Activated T-helper 17 cell treated with anti-CD3 and anti-CD28 coated beads, Interleukin-2, amount 50 U/mL, for 72 hours (primary cell): ENCODE data around the gene SLC22A17. TPM values are rescaled to one million over a fixed set of nuclear protein-coding genes. Genes with fewer than 3 reads are reported as not detected.

ENCODE experiments used
- ATAC-seq: fragments of 150-1000 bp; cut with Tn5 transposase; replicated peaks from 2 replicates; pipeline ENCODE4 v1.10.0; 2021; ENCODE audit warnings: mild to moderate bottlenecking, moderate library complexity
- H3K27ac Mint-ChIP-seq: one replicate; pipeline ENCODE4 v1.8.0; 2022; ENCODE audit warnings: mixed read lengths
- H3K27me3 Mint-ChIP-seq: one replicate; pipeline ENCODE4 v1.8.0; 2022; ENCODE audit warnings: mixed read lengths
- H3K36me3 Mint-ChIP-seq: one replicate; pipeline ENCODE4 v1.8.0; 2022; ENCODE audit warnings: low read depth, mild to moderate bottlenecking, mixed read lengths
- H3K4me1 Mint-ChIP-seq: one replicate; pipeline ENCODE4 v1.8.0; 2022; ENCODE audit warnings: mixed read lengths
- H3K4me3 Mint-ChIP-seq: one replicate; pipeline ENCODE4 v1.8.0; 2022; ENCODE audit warnings: mild to moderate bottlenecking, mixed read lengths
- H3K9me3 Mint-ChIP-seq: one replicate; pipeline ENCODE4 v1.8.0; 2022; ENCODE audit warnings: mixed read lengths
- total RNA-seq, 2 donors: library from RNA; stranded (reverse); gene quantifications; one replicate each; pipeline ENCODE4 v1.2.3, GENCODE V29; 2022

Gene SLC22A17
- total RNA-seq, 2 donors from 2014 or later = 2.2 to 3.0 TPM

DNA sequence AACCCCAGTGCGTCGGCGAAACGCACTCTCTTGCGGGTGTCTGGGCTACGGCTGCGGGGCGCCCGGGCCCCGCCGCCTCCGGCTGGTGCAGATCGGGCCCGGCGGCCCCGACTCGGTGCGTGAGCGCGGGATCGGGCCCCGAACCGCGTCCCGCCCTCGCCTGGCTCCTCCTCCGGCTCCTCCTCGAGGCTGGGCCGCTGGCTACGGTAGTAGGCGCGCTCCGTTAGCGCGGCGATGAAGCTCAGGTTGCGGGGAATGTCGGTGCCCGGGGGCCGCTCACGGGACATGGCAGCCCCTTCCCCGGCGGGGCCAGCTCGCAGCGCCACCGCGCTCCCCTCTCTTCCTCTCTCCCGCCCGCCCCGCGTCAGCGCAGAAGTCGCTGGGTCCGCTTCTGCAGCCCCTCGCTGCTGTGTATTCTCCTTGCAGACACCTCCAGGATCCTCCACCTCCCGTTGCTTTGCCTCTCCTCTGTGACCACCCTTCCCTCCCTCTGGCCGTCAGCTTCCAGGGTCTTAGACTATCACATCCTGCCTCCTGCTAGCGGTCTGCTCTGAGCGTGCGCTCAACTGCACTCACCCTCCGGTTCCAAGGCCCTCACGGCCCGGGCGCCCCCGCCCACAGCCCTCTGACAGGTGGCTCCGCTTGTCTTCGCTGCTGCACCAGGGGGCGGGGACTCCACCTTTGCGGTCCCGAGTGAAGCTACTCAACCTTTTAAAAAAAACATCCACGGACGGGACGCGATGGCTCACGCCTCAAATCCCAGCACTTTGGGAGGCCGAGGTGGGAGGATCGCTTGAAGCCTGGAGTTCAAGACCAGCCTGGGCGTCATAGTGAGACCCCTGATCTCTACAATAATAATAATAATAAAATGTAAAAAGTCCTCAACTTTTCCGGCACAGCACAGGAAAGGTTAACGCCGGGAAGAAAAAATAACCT, 50.1 kb downstream of the SLC22A17 start, which contains the start of gene PPP1R3E:
TSS of gene PPP1R3E (minus strand) at position 570 of the 936 bp plus-strand sequence. CDS start at position 287, 283 bp downstream.
- Mint-ChIP-seq H3K27ac (peak within 1 kb of the TSS; percentile 96), H3K36me3 (peaks cover 49% of the 10 kb centered on the region), H3K9me3 (no peaks in the 10 kb centered on the region), H3K27me3 (peaks cover 12% of the 10 kb centered on the region), H3K4me3 (peak within 1 kb of the TSS; percentile 96), H3K4me1 (peaks cover 10% of the 10 kb centered on the region)
- peak; percentile 57 for ATAC-seq

GRCh38 chr14:23301969-23302289, 50.8 kb downstream of the SLC22A17 start:
- H3K4me3 Mint-ChIP-seq = peak overlapping the region; percentile 96
- no peaks in the 10 kb centered on the region for H3K9me3 Mint-ChIP-seq
- peaks cover 10% of the 10 kb centered on the region for H3K4me1 Mint-ChIP-seq
- peaks cover 6% of the 10 kb centered on the region for H3K27me3 Mint-ChIP-seq
- ATAC-seq = peak; percentile 15
- peak overlapping the region; percentile 93 for H3K27ac Mint-ChIP-seq
- peaks cover 55% of the 10 kb centered on the region for H3K36me3 Mint-ChIP-seq

GRCh38 chr14:23301288-23301968, 51.3 kb downstream of the SLC22A17 start:
- Mint-ChIP-seq H3K4me3 (peak overlapping the region; percentile 96), H3K27me3 (peaks cover 6% of the 10 kb centered on the region), H3K27ac (peak overlapping the region; percentile 93), H3K9me3 (no peaks in the 10 kb centered on the region), H3K36me3 (peaks cover 60% of the 10 kb centered on the region), H3K4me1 (peaks cover 10% of the 10 kb centered on the region)
- peak; percentile 81 for ATAC-seq

GRCh38 chr14:23300687-23301223, 51.9 kb downstream of the SLC22A17 start:
- Mint-ChIP-seq H3K27ac (peak overlapping the region; percentile 93), H3K4me1 (peaks cover 10% of the 10 kb centered on the region), H3K27me3 (peaks cover under 1% of the 10 kb centered on the region), H3K36me3 (peaks cover 66% of the 10 kb centered on the region), H3K9me3 (no peaks in the 10 kb centered on the region), H3K4me3 (peak overlapping the region; percentile 96)
- no peak for ATAC-seq

GRCh38 chr14:23299986-23300686, 52.6 kb downstream of the SLC22A17 start:
- no peaks in the 10 kb centered on the region for H3K9me3 Mint-ChIP-seq
- peaks cover 10% of the 10 kb centered on the region for H3K4me1 Mint-ChIP-seq
- no peak for ATAC-seq
- peak overlapping the region; percentile 93 for H3K27ac Mint-ChIP-seq
- no peaks in the 10 kb centered on the region for H3K27me3 Mint-ChIP-seq
- peaks cover 72% of the 10 kb centered on the region for H3K36me3 Mint-ChIP-seq
- peak overlapping the region; percentile 96 for H3K4me3 Mint-ChIP-seq

DNA sequence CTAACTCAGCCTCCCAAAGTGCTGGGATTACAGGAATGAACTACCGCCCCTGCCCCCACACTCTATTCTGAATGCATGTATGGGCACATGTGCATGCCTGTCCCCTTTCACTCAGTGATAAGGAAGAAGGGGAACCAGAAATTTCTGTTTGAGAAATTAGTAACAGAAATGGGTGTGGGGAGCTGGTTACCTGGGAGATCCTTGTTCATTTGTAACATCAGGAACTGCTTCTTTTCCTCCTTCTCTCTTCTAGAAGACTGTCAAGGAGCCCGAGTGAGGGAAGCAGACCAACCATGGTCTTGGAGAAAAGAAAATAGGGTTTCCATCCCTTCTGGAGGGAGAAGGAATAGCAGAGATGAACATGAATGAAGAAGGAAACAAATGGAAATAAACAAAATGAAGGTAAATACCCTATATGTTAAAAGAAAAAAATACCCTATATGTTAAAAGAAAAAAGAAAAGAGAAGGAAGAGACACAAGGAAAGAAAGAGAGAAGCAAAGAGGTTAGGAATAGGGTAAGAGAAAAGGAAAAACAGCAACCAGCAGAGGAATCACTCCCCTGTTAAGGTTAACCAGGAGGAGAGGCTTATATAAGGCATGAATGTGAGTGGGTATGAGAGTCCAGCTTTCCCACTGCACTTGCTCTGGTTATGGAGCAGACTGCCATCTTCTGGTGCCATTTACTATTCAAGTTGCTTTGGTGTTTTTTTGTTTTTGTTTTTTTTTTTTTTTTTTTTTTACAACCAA, 53.3 kb downstream of the SLC22A17 start:
- ATAC-seq = no peak
- Mint-ChIP-seq H3K4me1 (peaks cover 10% of the 10 kb centered on the region), H3K27ac (peak overlapping the region; percentile 76), H3K4me3 (peak overlapping the region; percentile 96), H3K36me3 (peaks cover 74% of the 10 kb centered on the region), H3K27me3 (no peaks in the 10 kb centered on the region), H3K9me3 (no peaks in the 10 kb centered on the region)

GRCh38 chr14:23297611-23298277, 54.9 kb downstream of the SLC22A17 start:
- H3K36me3 Mint-ChIP-seq = peaks cover 71% of the 10 kb centered on the region
- no peak for ATAC-seq
- H3K27me3 Mint-ChIP-seq = no peaks in the 10 kb centered on the region
- no peak overlapping the region for H3K4me3 Mint-ChIP-seq
- no peaks in the 10 kb centered on the region for H3K9me3 Mint-ChIP-seq
- no peak overlapping the region for H3K27ac Mint-ChIP-seq
- H3K4me1 Mint-ChIP-seq = peaks cover 5% of the 10 kb centered on the region

GRCh38 chr14:23297096-23297495, 55.6 kb downstream of the SLC22A17 start:
- no peaks in the 10 kb centered on the region for H3K9me3 Mint-ChIP-seq
- ATAC-seq = no peak
- H3K27ac Mint-ChIP-seq = peak overlapping the region; percentile 38
- H3K4me1 Mint-ChIP-seq = peaks cover 5% of the 10 kb centered on the region
- no peak overlapping the region for H3K4me3 Mint-ChIP-seq
- no peaks in the 10 kb centered on the region for H3K27me3 Mint-ChIP-seq
- H3K36me3 Mint-ChIP-seq = peaks cover 67% of the 10 kb centered on the region

Other genes with a start within 250 kb of the SLC22A17 start
- gene CIROP, start 247.9 kb downstream of the SLC22A17 start, total RNA-seq = not detected
- not detected for gene CEBPE, start 233.6 kb downstream of the SLC22A17 start, total RNA-seq
- gene SLC7A8, start 169.2 kb downstream of the SLC22A17 start, total RNA-seq = under 1 TPM; 0.61 to 0.69 TPM
- not detected for gene RNF212B, start 115.0 kb downstream of the SLC22A17 start, total RNA-seq
- 10 to 100 TPM in 1 of 2 donors, 1 to 10 TPM in 1; 8.4 to 10.3 TPM for gene HOMEZ, start 66.8 kb downstream of the SLC22A17 start, total RNA-seq
- gene PPP1R3E, start 50.0 kb downstream of the SLC22A17 start, total RNA-seq = 10 to 100 TPM; 21.1 to 68.8 TPM
- 1 to 10 TPM; 1.2 to 2.9 TPM for gene BCL2L2, start 46.1 kb downstream of the SLC22A17 start, total RNA-seq
- gene PABPN1, start 31.4 kb downstream of the SLC22A17 start, total RNA-seq = 100 to 1,000 TPM; 163 to 239 TPM
- gene EFS, start 12.3 kb upstream of the SLC22A17 start, total RNA-seq = not detected
- not detected for gene IL25, start 19.9 kb upstream of the SLC22A17 start, total RNA-seq
- gene CMTM5, start 24.2 kb upstream of the SLC22A17 start, total RNA-seq = not detected
- gene MYH6, start 55.4 kb upstream of the SLC22A17 start, total RNA-seq = under 1 TPM; 0.71 to 0.82 TPM
- under 1 TPM; 0.13 to 0.19 TPM for gene MYH7, start 82.8 kb upstream of the SLC22A17 start, total RNA-seq
- 10 to 100 TPM; 43.5 to 53.1 TPM for gene NGDN, start 116.8 kb upstream of the SLC22A17 start, total RNA-seq
- gene ZFHX2, start 198.9 kb upstream of the SLC22A17 start, total RNA-seq = 1 to 10 TPM; 2.1 to 2.3 TPM
- 1 to 10 TPM; 7.3 to 8.7 TPM for gene THTPA, start 203.4 kb upstream of the SLC22A17 start, total RNA-seq
- 100 to 1,000 TPM; 199 to 312 TPM for gene AP1G2, start 214.9 kb upstream of the SLC22A17 start, total RNA-seq
- not detected for gene JPH4, start 225.9 kb upstream of the SLC22A17 start, total RNA-seq